ENCODE data around the gene RIPOR3.

Gene RIPOR3

DNA sequence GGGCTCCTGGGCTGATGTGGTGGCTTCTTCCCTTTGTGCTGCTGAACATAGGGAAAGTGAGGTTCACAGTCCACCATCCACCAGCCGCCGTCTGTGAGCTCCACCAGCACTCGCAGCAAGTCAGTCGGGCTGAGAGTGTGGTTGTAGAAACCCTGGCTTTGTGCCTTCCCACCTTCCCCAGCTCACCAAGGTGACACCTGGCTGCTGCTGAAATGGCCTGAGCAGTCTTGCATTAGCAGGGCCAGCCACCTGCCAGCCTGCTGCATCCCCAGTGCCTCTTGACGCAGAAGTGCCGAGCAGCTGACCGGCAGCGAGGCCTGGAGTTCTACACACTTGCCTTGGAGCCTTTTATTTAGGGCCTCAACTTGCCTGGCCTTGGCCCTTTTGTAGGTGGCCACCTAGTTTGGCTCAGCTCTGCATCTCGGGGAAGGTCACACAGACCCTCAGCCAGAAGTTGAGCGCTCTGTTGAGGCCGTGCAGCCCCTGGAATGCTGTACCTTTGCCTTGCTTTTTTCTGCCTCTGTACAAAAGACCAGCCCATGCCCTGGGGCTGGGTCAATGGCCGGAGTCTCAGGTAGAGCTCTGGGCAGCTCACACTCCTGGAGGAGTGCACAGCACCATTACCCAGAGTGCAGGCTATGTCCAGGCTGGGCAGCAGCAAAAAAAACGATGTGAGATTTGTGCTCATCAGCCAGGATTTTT lies 104.7 kb downstream of the RIPOR3 start:
- no peak for DNase-seq

DNA sequence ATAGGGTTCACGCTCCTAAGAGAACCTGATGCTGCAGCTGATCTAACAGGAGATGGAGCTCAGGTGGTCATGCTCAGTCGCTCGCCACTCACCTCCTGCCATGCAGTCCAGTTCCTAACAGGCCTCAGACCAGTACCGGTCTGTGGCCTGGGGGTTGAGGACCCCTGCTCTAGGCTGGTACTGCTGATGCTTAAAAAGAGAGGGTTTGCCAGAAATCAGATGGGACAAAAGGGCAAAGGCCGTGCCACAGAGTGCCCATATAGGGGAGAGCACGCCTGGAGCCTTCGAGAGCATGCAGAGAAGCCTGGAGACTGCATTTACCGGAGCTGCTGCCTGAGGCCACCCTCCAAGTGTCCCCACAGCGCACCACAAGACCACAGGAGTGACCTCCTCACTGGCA lies 105.7 kb downstream of the RIPOR3 start:
- no peak for DNase-seq

DNA sequence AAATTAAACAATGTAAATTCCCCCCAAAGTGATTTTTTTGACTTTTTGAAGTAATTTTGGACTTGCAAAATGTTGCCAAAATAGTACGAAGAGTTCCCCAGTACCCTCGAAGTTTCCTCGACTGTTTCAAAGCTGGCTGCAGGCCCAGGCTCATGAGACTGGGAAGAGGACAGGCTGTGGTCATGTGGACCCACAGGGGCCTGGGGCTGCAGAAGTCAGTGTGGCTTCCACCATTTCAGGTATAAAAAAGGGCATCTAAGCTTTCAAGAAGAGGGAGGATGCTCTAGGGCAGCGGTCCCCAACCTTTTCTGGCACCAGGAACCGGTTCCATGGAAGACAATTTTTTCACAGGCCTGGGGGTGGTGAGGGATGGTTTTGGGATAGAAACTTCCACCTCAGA lies 106.1 kb downstream of the RIPOR3 start:
- DNase-seq: no peak

DNA sequence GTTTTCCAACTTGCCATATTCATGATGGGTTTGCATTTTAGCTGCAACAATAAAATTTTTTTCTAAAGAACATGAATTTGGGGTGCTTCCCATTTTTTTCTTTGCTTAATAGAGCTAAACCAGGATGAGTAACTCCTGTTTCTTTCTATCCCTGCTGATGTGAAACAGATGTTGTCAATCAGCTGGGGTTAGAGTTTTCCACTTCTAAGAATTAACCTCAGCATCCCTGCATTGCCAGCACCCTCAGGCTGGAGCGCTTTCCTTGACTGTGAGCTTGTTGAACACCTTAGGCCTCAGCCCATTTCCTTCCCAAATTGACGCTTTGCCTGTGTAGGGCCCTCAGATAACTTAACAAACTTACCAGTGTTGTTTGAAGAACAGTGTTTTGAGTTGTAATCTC lies 106.7 kb downstream of the RIPOR3 start:
- no peak for DNase-seq

DNA sequence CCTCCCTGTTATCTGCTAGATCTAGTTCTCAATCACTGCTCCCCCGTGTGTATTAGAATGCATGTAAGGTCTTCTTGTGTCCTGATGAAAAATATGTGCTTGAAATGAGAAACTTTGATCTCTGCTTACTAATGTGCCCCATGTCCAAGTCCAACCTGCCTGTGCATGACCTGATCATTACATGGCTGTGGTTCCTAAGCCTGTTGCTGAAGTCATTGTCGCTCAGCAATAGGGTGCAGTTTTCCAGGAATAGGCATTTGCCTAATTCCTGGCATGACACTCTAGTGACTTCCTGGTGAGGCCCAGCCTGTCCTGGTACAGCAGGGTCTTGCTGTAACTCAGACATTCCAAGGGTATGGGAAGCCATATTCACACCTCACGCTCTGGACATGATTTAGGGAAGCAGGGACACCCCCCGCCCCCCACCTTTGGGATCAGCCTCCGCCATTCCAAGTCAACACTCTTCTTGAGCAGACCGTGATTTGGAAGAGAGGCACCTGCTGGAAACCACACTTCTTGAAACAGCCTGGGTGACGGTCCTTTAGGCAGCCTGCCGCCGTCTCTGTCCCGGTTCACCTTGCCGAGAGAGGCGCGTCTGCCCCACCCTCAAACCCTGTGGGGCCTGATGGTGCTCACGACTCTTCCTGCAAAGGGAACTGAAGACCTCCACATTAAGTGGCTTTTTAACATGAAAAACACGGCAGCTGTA lies 107.7 kb downstream of the RIPOR3 start:
- DNase-seq: no peak

DNA sequence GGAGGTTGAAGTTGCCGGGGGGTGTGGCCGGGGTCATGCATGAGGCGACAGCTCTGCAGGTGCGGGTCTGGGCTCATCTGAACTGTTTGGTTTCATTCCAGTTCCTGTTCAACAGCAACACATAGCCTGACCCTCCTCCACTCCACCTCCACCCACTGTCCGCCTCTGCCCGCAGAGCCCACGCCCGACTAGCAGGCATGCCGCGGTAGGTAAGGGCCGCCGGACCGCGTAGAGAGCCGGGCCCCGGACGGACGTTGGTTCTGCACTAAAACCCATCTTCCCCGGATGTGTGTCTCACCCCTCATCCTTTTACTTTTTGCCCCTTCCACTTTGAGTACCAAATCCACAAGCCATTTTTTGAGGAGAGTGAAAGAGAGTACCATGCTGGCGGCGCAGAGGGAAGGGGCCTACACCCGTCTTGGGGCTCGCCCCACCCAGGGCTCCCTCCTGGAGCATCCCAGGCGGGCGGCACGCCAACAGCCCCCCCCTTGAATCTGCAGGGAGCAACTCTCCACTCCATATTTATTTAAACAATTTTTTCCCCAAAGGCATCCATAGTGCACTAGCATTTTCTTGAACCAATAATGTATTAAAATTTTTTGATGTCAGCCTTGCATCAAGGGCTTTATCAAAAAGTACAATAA lies 108.6 kb downstream of the RIPOR3 start:
- DNase-seq: no peak

DNA sequence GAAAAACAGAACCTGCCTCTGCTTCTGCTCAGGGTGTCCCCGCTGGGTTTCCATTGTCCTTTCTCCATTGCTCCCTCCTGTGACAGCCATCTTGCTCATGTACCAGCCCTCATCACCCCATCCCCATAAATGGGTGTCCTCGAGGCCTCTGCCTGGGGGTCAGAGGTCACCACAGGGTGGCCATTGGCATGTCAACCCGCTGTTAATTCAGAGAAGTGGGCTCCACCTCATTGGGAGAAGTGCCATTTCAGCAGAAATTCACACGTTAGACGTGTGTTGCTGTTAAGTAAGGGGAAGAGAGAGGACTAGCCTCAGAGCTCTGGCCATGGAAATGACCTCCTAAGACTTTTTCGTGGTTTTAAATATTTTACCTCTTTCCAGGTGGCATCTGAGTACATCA lies 109.2 kb downstream of the RIPOR3 start:
- DNase-seq: no peak

DNA sequence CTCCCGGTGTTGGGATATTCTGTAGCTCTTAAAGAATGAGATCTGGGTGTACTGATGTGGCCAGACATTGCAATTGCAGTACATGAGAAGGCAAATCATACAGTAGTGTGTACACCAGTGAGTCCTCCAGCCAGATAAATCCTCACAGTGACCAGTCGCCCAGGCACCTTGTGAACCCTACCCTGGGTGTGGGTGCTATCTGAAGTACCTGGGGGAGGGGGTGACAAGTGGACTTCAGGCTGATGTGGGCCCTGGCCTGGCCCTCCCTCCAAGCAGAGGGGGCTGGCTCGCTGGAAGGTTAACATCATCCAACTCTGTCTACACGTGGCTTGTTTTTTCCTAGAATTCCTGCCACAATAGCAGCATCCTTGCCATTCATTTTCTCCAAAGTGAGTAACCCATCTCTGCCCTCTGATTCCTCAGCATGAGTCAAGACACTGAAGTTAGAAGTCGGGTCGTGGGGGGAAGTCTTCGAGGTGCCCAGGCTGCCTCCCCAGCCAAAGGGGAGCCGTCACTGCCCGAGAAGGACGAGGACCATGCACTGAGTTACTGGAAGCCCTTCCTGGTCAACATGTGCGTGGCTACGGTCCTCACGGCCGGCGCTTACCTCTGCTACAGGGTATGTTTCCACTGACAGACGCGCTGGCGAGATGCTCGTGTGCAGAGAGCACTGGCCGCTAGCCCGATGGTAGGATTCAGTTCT lies 110.3 kb downstream of the RIPOR3 start:
- no peak for DNase-seq

DNA sequence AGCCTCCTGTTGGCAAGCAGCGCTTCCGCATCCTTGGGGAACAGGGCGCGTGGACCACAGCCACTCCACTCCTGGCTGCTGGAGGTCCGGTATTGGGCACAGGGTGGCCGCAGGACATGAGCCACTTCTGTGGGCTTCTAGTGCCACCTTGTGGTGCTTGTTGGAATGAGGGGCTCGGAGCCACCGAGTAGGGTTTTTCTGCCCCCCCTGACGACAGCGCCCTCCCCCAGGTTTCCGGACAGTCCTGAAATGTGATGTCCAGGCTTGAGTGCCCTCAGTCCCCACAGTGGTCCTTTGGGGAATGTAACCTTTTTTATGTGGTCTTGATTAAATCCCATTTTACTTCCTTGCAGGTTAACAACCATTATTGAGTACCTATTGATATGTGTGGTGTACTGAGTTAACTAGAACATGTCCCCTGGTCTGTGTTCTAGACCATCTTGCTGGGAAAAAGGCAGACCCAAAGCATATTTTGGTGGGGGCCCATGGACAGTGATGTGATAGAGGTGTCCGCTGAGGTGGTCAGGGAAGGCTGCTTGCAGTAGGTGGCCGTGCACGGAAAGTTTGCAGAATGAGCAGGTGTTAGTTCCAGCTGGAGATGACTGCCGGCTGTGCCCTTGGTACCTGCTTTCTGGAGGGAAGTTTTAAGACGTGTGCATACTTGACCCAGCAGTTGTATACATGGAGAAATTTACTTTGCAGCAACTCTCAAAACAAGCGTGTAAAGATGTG lies 111.2 kb downstream of the RIPOR3 start:
- DNase-seq: no peak

DNA sequence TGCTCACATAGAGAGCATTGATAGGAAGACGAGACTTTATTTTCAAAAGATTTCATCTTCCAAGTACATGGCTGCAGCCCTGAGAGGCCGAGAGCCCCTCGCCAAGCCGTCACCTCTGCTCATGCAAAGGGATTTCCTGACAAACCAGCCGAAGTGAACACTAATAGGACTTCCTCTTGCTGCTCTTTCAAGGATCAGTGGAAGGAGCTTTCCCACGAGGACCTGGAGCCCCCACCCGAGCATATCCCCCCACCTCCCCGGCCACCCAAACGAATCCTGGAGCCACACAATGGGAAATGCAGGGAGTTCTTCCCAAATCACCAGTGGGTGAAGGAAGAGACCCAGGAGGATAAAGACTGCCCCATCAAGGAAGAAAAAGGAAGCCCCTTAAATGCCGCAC lies 111.8 kb downstream of the RIPOR3 start:
- DNase-seq: no peak

DNA sequence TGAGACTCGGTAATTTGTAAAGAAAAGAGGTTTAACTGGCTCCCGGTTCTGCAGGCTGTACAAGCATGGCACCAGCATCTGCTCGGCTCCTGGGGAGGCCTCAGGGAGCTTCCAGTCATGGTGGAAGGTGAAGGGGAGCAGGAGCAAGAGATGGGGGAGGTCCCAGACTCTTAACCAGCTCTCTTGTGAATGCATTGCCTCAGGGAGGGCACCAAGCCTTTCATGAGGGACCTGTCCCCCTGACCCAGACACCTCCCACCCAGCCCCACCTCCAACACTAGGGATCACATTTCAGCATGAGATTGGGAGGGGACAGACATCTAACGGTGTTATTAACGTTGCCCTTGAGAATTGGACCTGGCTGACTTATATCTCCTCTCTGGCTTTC lies 112.6 kb downstream of the RIPOR3 start:
- no peak for DNase-seq

DNA sequence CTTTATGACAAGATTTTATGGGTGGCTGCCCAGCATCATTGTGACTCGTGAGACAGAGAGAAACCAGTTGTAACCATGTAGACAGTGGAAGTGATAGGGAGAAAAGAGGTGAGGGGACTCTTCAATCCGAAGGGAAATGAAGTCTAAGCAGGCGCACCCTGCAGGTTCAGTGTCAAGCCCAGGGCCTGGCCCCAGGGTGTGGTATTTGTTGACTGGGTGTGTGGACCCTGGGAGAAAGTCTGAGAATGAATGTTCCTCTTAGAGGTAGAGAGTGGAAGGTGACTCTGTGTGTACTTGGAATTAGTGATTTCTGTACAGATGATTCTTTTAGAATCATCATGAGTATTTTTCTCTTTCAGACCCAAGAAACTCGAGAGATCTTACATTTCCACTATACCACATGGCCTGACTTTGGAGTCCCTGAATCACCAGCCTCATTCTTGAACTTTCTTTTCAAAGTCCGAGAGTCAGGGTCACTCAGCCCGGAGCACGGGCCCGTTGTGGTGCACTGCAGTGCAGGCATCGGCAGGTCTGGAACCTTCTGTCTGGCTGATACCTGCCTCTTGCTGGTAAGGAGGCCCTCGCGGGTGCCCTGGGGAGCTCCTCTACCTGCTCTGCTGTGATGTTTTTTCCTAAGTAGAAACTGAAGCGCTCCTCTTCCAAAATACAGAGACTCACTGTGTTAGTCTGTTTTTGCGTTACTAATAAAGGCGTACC lies 113.1 kb downstream of the RIPOR3 start:
- no peak for DNase-seq

DNA sequence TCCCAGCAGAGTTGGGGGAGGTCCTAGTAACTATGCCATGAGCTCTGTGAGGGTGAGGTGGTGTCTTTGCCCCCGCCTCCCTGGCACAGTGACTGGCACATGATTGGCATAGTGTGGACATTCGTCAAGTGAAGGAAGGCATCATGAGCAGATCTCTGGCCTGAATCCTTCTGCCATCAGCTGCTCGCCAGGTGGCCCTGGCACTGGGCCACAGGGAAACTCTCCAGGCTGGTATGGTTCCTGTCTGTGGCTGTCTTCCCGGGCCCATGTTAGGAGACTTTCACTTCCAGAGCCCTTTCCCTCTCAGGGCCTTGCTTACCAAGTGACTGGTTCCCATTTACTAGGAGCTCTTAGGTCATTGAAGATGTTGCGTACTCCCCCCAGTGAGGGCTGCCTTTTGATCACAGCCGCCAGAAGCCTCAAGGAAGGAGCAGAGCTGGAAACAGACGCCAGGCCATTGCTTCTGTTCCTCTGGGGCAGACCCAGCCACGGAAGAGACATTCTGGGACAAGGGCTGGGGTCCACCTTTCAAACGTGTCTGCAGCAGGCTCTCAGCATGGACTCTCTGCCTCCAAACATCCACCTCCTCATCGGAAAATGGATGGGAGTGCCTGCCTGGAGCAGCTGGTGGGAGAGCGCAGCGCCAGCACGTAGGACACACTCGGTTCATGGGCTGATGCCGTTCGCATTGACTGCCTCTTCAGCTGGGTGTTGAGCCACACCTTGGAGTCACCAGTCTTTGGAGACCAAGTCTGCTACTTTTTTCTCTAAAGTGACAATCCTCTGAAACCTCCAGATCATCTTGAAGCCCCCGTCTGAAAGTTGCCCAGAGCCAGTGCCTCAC lies 113.9 kb downstream of the RIPOR3 start:
- DNase-seq: peak; percentile 36

DNA sequence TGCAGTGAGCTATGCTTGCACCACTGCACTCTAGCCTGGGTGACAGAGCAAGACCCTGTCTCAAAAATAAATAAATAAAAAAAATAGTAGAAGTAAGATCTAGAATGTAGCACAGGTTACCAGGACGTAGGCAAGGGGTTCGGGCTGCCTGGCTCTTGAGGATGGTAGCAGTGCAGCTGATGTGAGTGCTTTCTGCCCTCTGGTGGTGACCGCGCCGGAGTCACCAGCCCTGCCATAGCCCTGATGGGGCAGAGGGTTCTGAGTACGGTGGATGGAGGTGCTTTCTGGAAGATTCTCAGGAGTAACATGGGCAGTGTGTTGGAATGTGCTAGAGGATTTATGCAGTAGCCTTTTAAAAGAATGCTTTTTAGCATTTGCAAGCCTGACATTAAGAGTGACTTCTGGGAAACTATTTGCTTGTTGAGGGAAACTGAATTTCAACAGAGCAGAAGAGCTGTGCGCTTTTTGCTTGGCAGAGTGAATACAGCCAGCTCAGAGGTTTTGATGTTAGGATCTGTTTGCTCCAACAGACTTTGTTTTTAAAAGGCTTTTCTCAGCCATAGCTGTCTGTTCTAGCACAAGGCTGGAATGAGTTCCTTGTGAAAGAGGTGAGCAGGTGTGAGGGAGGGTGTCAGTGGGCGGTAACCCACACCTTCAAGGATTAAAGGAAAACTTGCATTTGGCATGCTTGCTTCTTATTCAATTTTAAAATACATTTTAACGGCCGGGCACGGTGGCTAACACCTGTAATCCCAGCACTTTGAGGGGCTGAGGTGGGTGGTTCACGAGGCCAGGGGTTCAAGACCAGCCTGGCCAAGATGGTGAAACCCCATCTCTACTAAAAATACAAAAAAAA lies 115.2 kb downstream of the RIPOR3 start:
- no peak for DNase-seq

DNA sequence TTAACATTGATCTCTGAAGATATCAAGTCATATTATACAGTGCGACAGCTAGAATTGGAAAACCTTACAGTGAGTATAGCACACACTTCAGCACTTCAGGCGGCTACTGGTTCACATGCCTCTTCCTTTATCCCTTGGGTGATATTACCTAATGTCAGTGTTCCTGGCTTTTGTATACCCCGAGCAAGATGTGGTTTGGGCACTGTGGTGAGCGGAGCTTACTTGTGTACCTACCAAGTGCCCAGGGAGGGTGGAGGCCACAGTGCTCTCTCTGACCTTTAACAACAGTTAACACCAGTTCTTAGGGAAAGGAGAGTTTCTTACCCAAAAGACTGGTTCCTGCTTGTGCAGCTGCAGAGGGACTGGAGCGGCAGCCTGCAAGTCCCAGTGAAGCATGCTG lies 116.8 kb downstream of the RIPOR3 start:
- DNase-seq: no peak

DNA sequence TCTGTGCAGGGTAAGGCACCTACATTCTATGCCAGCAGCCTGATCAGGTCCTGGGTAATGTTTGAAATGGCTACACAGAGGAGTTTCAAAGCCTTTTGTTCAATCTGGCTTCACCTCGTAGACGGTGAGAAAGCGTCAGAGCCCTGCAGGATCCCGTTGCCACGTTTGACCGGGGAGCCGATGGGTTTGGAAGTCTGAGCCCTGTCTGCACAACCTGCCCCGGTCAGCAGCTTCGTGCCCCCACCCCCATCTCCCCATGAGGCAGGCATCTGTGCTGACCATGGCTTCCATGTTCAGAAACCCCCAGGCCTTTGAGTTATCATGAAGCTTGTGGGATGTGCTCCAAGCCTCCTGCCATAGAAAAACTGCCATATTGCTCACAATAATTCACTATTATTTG lies 117.2 kb downstream of the RIPOR3 start:
- no peak for DNase-seq

DNA sequence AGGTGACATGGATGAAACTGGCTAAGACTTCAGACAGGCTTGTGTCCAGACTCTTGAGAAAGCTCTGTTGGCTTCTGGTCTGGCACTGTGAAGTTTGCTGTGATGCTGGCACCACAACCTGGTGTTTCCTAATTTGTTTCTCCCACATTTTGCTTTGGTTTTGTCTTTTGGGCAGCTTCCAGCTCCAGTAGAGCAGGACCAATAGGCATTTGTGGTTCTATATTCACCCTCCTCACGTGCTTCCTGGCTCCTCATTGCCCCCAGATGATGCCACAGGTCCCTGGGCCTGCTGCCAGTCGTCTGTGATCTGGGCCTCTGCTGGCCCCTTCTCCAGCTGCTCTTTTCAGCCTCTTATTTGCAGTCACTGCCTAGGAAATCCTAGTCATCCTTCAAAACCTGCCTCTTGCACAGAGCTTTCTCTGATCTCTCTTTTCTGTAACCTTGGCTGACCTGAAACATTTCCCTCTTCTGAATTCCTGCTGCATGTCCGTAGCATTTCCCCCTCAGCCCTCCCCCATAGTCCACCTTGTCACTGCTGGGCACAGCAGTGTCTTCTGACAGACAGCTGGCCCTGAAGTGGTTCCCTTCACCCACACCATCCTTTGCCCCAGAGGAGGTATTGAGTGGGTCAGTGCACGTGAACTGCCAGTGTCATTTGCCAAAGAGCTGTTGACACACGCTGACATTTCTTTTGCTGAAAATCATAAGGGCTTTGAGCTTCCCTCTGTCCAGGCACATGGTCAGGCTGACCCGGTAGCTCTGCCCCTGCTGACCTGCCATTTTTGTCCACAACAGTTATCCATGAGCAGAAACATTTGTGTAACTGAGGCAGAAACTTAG lies 118.2 kb downstream of the RIPOR3 start:
- DNase-seq: peak; percentile 83

DNA sequence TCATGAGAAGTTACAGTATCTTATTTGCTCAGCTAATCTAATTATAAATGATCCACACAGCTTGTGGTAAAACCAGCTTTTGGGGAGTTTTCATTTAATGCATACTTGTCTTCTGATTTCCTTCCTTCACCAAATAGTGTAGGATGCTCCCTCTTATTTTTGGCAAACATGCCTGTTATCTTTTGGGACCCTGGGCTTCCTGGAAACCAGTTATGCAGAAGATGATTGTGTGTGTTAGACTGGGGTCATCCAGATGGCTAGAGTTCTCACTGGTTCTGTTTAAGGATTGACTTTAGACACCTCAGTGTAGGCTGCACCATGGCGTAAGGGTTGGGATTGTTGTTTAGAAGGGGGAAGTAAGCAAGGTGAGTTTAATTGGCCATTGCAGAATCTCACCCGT lies 119.9 kb downstream of the RIPOR3 start:
- no peak for DNase-seq

All from NCI-H1105 (cell line).